ENCODE measurements around the gene ZMIZ1. TPM values are rescaled to one million over a fixed set of nuclear protein-coding genes. Genes with fewer than 3 reads are reported as not detected.

The ZMIZ1 gene
- total RNA-seq, 1 experiment from 2014 or later, result 42.3 TPM

DNA sequence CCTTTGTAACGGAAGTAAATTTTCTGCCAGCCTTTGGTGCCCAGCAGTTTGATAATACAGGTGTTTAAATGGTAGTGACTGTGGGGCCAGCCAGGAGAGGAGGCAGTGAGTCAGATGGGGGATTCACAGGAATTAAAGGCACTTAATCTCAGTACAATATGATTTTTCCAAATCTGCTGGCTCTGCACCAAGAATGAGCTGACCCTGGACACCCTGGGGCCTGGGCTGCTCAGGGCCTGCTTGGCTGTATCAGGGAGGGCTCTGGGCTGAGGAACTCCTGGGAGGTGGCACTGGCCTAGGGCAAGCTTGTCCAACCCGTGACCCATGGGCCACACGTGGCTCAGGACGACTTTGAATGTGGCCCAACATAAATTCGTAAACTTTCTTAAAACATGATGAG is 104.1 kb downstream of the ZMIZ1 start:
- TF ChIP-seq, protein P1, sequence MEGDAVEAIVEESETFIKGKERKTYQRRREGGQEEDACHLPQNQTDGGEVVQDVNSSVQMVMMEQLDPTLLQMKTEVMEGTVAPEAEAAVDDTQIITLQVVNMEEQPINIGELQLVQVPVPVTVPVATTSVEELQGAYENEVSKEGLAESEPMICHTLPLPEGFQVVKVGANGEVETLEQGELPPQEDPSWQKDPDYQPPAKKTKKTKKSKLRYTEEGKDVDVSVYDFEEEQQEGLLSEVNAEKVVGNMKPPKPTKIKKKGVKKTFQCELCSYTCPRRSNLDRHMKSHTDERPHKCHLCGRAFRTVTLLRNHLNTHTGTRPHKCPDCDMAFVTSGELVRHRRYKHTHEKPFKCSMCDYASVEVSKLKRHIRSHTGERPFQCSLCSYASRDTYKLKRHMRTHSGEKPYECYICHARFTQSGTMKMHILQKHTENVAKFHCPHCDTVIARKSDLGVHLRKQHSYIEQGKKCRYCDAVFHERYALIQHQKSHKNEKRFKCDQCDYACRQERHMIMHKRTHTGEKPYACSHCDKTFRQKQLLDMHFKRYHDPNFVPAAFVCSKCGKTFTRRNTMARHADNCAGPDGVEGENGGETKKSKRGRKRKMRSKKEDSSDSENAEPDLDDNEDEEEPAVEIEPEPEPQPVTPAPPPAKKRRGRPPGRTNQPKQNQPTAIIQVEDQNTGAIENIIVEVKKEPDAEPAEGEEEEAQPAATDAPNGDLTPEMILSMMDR (IDR thresholded peaks at IDR 0.05; ENCODE audit: insufficient read depth in 1 of 2, low read depth in 1 of 2, low read length in 1 of 2, severe bottlenecking in 1 of 2, unreplicated experiment in 1 of 2), result no peak
- Mint-ChIP-seq H3K36me3 (ENCODE audit: insufficient read depth, unreplicated experiment) (peaks cover 57% of the 10 kb centered on the region), H3K27me3 (ENCODE audit: insufficient read depth, unreplicated experiment) (no peaks in the 10 kb centered on the region), H3K9me3 (ENCODE audit: unreplicated experiment) (no peaks in the 10 kb centered on the region), H3K4me3 (ENCODE audit: unreplicated experiment) (no peak overlapping the region), H3K27ac (ENCODE audit: unreplicated experiment) (no peak overlapping the region), H3K4me1 (ENCODE audit: low read depth, unreplicated experiment) (peaks cover 16% of the 10 kb centered on the region)
- intact Hi-C loops (cut with micrococcal nuclease; ENCODE audit: unreplicated experiment), result no loop called here
- Histone ChIP-seq H3K9me3 (no peaks in the 10 kb centered on the region), H3K27me3 (replicated peaks; ENCODE audit: control insufficient read depth, insufficient read depth, low read length) (no peaks in the 10 kb centered on the region), H3K36me3 (ENCODE audit: control insufficient read depth, insufficient read depth, low read length) (no peaks in the 10 kb centered on the region), H3K4me3 (ENCODE audit: low read depth, low read length) (no peak overlapping the region), H3K4me1 (peaks cover 21% of the 10 kb centered on the region)
- BruUV-seq (replicated peaks), result no TSS peak
- ChIA-PET CTCF (no interaction called here), POLR2A (no interaction called here)
- DNase-seq, result no peak

DNA sequence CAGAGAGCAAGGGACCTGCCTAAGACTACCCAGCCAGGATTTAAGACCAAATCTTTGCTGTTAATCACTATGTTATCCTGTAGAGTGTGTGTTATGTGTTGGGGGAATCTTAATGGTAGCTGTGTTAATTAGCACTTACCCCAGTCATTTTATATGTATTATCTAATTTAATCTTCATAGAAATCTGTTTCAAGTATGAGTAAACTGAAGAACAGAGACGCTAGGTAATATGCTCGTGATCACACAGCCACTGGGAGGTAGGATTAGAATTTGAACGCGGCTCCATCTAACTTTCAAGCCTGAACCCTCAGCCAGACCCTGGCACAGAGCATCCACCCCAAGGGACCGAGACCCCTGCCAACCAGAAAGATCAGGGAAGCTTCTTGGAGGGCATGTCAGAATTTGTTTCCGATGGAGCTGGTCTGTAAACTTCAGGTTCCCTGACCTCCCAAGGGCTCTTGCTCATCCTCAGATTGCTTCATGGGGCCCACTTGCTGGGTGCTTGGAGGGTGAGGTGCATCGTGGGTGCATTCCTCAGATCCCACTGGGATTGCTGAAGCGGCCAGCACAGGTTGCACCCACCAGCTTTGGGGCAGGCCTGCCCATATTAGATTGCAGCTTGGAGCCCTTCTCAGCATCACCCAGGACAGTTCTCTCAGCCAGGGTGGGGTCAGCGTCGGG is 105.0 kb downstream of the ZMIZ1 start:
- CTCF ChIA-PET, result no interaction called here
- peaks cover 21% of the 10 kb centered on the region for H3K4me1 ChIP-seq

DNA sequence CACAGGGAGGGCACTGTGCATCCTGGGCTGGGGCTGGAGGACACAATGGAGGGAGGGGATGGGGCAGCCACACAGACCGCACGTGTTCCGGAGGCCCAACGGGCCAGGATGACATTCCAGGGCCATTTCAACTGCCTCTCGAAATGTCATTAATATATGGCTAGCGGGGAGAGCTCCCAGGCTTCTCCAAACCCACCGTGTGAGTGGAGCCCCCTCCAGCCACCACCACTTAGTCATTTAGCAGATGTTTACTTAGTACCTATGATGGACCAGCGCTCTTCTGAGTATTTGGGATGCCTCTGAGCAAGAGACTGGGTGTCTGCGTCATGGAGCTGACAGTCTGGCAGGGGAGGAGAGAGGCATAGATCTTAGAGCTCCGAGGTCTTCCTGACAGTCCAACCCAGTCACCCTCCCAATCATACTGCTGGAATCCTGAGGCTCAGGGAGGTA is 107.3 kb downstream of the ZMIZ1 start:
- peaks cover 43% of the 10 kb centered on the region for H3K36me3 Mint-ChIP-seq (ENCODE audit: insufficient read depth, unreplicated experiment)
- Histone ChIP-seq H3K27me3 (replicated peaks; ENCODE audit: control insufficient read depth, insufficient read depth, low read length) (no peaks in the 10 kb centered on the region), H3K4me3 (ENCODE audit: low read depth, low read length) (no peak overlapping the region), H3K4me1 (peaks cover 9% of the 10 kb centered on the region; the same call in 1 of the 2 replicates), H3K36me3 (ENCODE audit: control insufficient read depth, insufficient read depth, low read length) (no peaks in the 10 kb centered on the region), H3K9me3 (no peaks in the 10 kb centered on the region)
- peak overlapping the region; percentile 75 for H3K27ac Mint-ChIP-seq (ENCODE audit: unreplicated experiment)
- H3K9me3 Mint-ChIP-seq (ENCODE audit: unreplicated experiment), result no peaks in the 10 kb centered on the region
- H3K4me1 Mint-ChIP-seq (ENCODE audit: low read depth, unreplicated experiment), result peaks cover 14% of the 10 kb centered on the region
- no peak overlapping the region for H3K4me3 Mint-ChIP-seq (ENCODE audit: unreplicated experiment)
- no TSS peak for BruUV-seq (replicated peaks)
- ChIA-PET CTCF (no interaction called here), POLR2A (no interaction called here)
- TF ChIP-seq, protein P1 (IDR thresholded peaks at IDR 0.05; ENCODE audit: insufficient read depth in 1 of 2, low read depth in 1 of 2, low read length in 1 of 2, severe bottlenecking in 1 of 2, unreplicated experiment in 1 of 2), result no peak
- DNase-seq, result no peak
- intact Hi-C loops (cut with micrococcal nuclease; ENCODE audit: unreplicated experiment), result no loop called here
- no peaks in the 10 kb centered on the region for H3K27me3 Mint-ChIP-seq (ENCODE audit: insufficient read depth, unreplicated experiment)

More for the DNA sequence above, 105.0 kb downstream of the ZMIZ1 start:
- no TSS peak for BruUV-seq (replicated peaks)
- Mint-ChIP-seq H3K27me3 (ENCODE audit: insufficient read depth, unreplicated experiment) (no peaks in the 10 kb centered on the region), H3K4me1 (ENCODE audit: low read depth, unreplicated experiment) (peaks cover 16% of the 10 kb centered on the region), H3K27ac (ENCODE audit: unreplicated experiment) (peak overlapping the region; percentile 42), H3K9me3 (ENCODE audit: unreplicated experiment) (no peaks in the 10 kb centered on the region), H3K36me3 (ENCODE audit: insufficient read depth, unreplicated experiment) (peaks cover 56% of the 10 kb centered on the region), H3K4me3 (ENCODE audit: unreplicated experiment) (no peak overlapping the region)
- DNase-seq, result no peak
- TF ChIP-seq, protein P1 (IDR thresholded peaks at IDR 0.05; ENCODE audit: insufficient read depth in 1 of 2, low read depth in 1 of 2, low read length in 1 of 2, severe bottlenecking in 1 of 2, unreplicated experiment in 1 of 2), result no peak
- intact Hi-C loops (cut with micrococcal nuclease; ENCODE audit: unreplicated experiment), result no loop called here
- POLR2A ChIA-PET, result no interaction called here
- Histone ChIP-seq H3K27me3 (replicated peaks; ENCODE audit: control insufficient read depth, insufficient read depth, low read length) (no peaks in the 10 kb centered on the region), H3K4me3 (ENCODE audit: low read depth, low read length) (no peak overlapping the region), H3K36me3 (ENCODE audit: control insufficient read depth, insufficient read depth, low read length) (no peaks in the 10 kb centered on the region), H3K9me3 (no peaks in the 10 kb centered on the region)

Measured in Caco-2 (cell line).